ENCODE data around the gene DNAH2. TPM values are rescaled to one million over a fixed set of nuclear protein-coding genes. Genes with fewer than 3 reads are reported as not detected.
A peak's percentile ranks its signal among the peaks of the same experiment; 100 is the strongest.

Gene DNAH2
- polyA plus RNA-seq, 1 of the 3 experiments (the other 2 are of a cell fraction) = 0.13 TPM

GRCh38 chr17:7716901-7717755 is at the start of gene DNAH2 (continued):
- TF ChIP-seq PBX3 (IDR thresholded peaks at IDR 0.05) (no peak), RFX5 (IDR thresholded peaks at IDR 0.05; ENCODE audit: low read length) (peak; percentile 66), EP300 (IDR thresholded peaks at IDR 0.05; ENCODE audit: borderline replicate concordance in 1 of 2, low read depth in 1 of 2, low read length in 1 of 2) (peak; percentile 7 to 42; a peak in 1 of 4 replicates), IRF3 (IDR thresholded peaks at IDR 0.05; ENCODE audit: low read depth, low read length) (no peak), MXI1 (IDR thresholded peaks at IDR 0.05; ENCODE audit: low read depth, low read length) (peak; percentile 53), RAD21 (IDR thresholded peaks at IDR 0.05; ENCODE audit: low read length) (peak; percentile 45), SIN3A (IDR thresholded peaks at IDR 0.05; ENCODE audit: borderline replicate concordance, low read depth, low read length) (no peak)

GRCh38 chr17:7668482-7668881 is 49.1 kb upstream of the DNAH2 start:
- no peak overlapping the region for H3K4me2 ChIP-seq
- H3K27ac ChIP-seq (ENCODE audit: low read depth in 2 of 2, low read length in 1 of 2) = no peak overlapping the region
- no peaks in the 10 kb centered on the region for H4K20me1 ChIP-seq (ENCODE audit: insufficient read depth)
- DNase-seq = no peak
- H3K9me2 ChIP-seq = no peaks in the 10 kb centered on the region
- peaks cover 5% of the 10 kb centered on the region for H3F3A ChIP-seq (replicated peaks; ENCODE audit: insufficient read depth)
- no peaks in the 10 kb centered on the region for H3K4me1 ChIP-seq (ENCODE audit: control insufficient read depth in 1 of 2, insufficient read depth in 2 of 2, low read depth in 1 of 2, low read length in 1 of 2)
- no peak for TF ChIP-seq RFX5 (IDR thresholded peaks at IDR 0.05; ENCODE audit: low read length)
- no peak for TF ChIP-seq ELF1 (IDR thresholded peaks at IDR 0.05)
- no peak for TF ChIP-seq MAX (IDR thresholded peaks at IDR 0.05; ENCODE audit: low read depth)
- TF ChIP-seq YY1 (IDR thresholded peaks at IDR 0.05; ENCODE audit: low read depth) = no peak
- no peak for TF ChIP-seq SIN3A (IDR thresholded peaks at IDR 0.05; ENCODE audit: borderline replicate concordance, low read depth, low read length)
- TF ChIP-seq EP300 (IDR thresholded peaks at IDR 0.05; ENCODE audit: borderline replicate concordance in 1 of 2, low read depth in 1 of 2, low read length in 1 of 2) = no peak
- no peak for TF ChIP-seq POLR2AphosphoS5 (IDR thresholded peaks at IDR 0.05; ENCODE audit: low read depth, low read length)
- TF ChIP-seq FOSL2 (IDR thresholded peaks at IDR 0.05; ENCODE audit: borderline replicate concordance, low read depth) = no peak
- TF ChIP-seq IRF3 (IDR thresholded peaks at IDR 0.05; ENCODE audit: low read depth, low read length) = no peak
- TF ChIP-seq MEF2A (IDR thresholded peaks at IDR 0.05; ENCODE audit: borderline replicate concordance, low read depth) = no peak
- no peak for TF ChIP-seq MXI1 (IDR thresholded peaks at IDR 0.05; ENCODE audit: low read depth, low read length)
- no peak for TF ChIP-seq PBX3 (IDR thresholded peaks at IDR 0.05)
- no peak for TF ChIP-seq USF1 (IDR thresholded peaks at IDR 0.05; ENCODE audit: borderline replicate concordance, low read depth)
- no peak for TF ChIP-seq RCOR1 (IDR thresholded peaks at IDR 0.05; ENCODE audit: low read length)
- no peak for TF ChIP-seq ZBTB33 (IDR thresholded peaks at IDR 0.05; ENCODE audit: borderline replicate concordance, low read depth)
- no peak for TF ChIP-seq GATA2 (CRISPR knock-in tag; IDR thresholded peaks at IDR 0.05)
- 92% methylated on average over 7 of the region's 7 CpGs for WGBS (ENCODE audit: low lambda C conversion rate)
- H3K79me2 ChIP-seq (ENCODE audit: insufficient read depth) = no peaks in the 10 kb centered on the region
- no peak overlapping the region for H2AFZ ChIP-seq (ENCODE audit: low read depth)
- POLR2A ChIA-PET = interaction anchor here (1.0 kb wide), 1 partner anchor 17 kb away, joined by 3 read pairs; no protein-coding TSS in a partner anchor
- no peaks in the 10 kb centered on the region for H3K27me3 ChIP-seq (ENCODE audit: insufficient read depth)
- H3K9me3 ChIP-seq = no peaks in the 10 kb centered on the region
- H3K36me3 ChIP-seq (replicated peaks in 1 of 2; ENCODE audit: control insufficient read depth in 1 of 2, insufficient read depth in 2 of 2, low read length in 1 of 2) = peaks cover 30 to 31% of the 10 kb centered on the region in 2 experiments
- CTCF ChIA-PET = interaction anchor here (1.6 kb wide), 1 partner anchor 17 kb away, joined by 3 read pairs; no protein-coding TSS in a partner anchor
- no peak overlapping the region for H3K9ac ChIP-seq
- H3K4me3 ChIP-seq (ENCODE audit: low read depth in 2 of 2, low read length in 1 of 2) = no peak overlapping the region

Measured in SK-N-SH (cell line).